ENCODE results near the gene BPI.
"Not testable (repeated sequence)": the region's sequence is repeated elsewhere in the genome, so short reads cannot be mapped to it uniquely, and the experiment has no call there.

Gene BPI

GRCh38 chr20:38277691-38278090, 26.3 kb upstream of the BPI start:
- no peak for DNase-seq (ENCODE audit: low read depth in 2 of 3, low spot score in 1 of 3)

- DNase-seq (ENCODE audit: low read depth in 2 of 3, low spot score in 1 of 3), result no peak
These were observed 25.8 kb upstream of the BPI start for GRCh38 chr20:38278131-38278530.

DNA sequence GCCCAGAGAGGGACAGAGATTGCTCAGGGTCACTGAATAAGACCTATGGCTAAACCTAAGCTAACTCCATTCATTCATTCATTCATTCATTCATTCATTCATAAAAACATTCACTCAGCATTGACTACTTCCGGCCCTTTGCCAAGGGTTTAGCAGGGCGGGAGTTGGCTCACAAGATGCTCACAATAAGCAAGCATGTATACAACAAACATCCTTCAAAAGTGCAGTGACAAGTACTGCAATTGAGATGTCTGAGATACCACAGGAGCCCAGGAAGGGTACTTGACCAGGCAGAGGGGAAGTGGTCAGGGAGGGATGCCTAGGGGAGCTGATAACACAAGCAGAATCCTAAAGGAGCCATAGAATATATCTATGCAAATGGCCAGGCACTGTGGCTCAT, 25.2 kb upstream of the BPI start:
- DNase-seq (ENCODE audit: low read depth in 2 of 3, low spot score in 1 of 3), result no peak

GRCh38 chr20:38281176-38281915, 22.6 kb upstream of the BPI start:
- DNase-seq (ENCODE audit: low read depth in 2 of 3, low spot score in 1 of 3), result not testable (repeated sequence)

- no peak for DNase-seq (ENCODE audit: low read depth in 2 of 3, low spot score in 1 of 3)
These were observed 20.7 kb upstream of the BPI start for GRCh38 chr20:38283236-38283635.

GRCh38 chr20:38284066-38284650, 19.8 kb upstream of the BPI start:
- DNase-seq (ENCODE audit: low read depth in 2 of 3, low spot score in 1 of 3), result not testable (repeated sequence)

DNA sequence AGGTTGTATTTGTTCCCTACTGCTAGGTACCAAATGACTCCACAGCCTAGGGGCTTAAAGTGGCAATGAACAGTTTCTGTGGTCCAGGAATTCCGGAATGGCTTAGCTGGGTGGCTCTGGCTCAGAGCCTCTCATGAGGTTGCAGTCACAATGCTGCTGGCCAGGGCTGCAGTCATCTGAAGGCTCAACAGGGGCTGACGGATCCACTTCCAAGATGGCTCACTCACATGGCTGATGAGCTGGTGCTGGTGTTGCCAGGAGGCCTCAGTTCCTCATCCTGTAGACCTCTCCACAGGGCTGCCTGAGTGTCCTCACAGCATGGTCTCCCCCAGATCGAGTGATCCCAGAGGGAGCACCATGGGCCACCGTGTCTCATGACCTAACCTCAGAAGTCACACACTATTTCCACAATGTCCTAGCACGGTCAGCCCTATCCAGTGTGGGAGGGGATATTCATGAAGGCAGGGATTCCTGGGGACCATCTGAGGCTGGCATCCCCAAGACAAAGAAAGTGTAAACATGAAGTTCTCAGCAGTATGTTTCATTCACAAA, 19.0 kb upstream of the BPI start:
- DNase-seq (ENCODE audit: low read depth in 2 of 3, low spot score in 1 of 3), result no peak

- no peak for DNase-seq (ENCODE audit: low read depth in 2 of 3, low spot score in 1 of 3)
These were observed 17.1 kb upstream of the BPI start for GRCh38 chr20:38286586-38287531.

DNA sequence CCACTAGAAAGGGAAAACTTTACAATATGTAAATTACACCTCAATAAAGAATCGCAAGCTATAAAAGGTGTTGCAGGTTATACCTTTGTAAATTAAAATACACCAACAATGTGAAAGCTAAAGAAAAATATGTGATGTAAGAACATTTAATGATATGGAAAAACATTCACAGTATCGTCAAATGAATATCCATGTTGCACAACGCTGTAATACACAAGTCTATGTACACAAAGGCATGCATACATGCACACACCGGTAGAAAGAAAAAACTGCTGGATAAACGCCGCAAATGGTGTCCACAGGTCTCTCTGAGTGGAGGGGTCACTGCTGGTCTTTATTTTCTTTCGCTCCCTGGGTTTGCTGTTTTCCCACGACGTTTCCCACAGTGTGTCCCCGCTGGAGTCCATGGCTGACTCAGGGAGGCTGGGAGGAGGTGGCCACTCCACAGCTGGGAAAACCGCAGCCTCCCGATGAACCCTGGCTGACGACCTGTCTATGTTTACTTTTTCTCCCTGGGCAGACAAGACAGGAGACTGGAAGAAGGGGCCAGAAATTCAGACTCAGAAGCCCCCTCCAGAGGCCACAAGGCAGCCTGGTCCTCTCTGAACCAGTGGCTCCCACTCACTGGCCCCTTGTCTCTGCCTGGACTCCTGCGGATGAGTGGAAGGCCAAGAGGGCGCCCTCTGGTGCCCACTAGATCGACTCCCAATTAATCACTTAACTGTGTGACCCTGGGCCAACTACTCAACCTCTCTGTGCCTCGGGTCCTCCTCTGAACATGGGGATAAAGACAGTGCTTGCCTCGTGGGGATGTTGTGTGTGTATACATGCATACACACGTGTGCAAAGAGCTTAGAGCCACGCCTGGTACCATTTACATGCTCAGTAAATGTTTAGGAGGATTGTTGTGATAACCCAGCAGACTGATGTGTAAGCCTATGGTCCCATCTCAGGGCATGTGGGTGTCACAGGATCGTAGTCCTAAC, 12.8 kb upstream of the BPI start:
- DNase-seq (ENCODE audit: low read depth in 2 of 3, low spot score in 1 of 3), result no peak

DNA sequence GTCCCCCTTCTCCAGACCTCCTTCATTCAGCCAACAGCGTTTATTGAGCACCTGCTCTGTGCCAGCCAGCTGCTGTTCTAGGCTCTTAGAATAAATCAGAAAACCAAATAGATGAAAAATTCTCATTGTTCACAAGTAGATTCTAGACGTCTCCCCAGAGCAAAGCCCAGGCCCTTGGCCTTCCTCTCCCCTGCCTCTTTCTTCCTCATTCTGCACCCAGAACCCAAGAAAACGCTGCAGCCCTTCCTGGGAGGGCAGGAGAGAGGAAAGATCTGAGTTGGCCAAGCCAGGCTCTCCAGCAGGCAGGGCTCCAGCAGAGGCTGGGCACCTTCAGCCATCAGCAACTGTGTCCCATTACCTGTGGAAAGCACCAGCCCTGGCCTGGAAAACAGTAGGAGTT, 12.0 kb upstream of the BPI start:
- DNase-seq (ENCODE audit: low read depth in 2 of 3, low spot score in 1 of 3), result no peak

- DNase-seq (ENCODE audit: low read depth in 2 of 3, low spot score in 1 of 3), result no peak
These were observed 10.4 kb upstream of the BPI start for GRCh38 chr20:38293491-38294065.

- no peak for DNase-seq (ENCODE audit: low read depth in 2 of 3, low spot score in 1 of 3)
These were observed 9.8 kb upstream of the BPI start for GRCh38 chr20:38294076-38294591.

DNA sequence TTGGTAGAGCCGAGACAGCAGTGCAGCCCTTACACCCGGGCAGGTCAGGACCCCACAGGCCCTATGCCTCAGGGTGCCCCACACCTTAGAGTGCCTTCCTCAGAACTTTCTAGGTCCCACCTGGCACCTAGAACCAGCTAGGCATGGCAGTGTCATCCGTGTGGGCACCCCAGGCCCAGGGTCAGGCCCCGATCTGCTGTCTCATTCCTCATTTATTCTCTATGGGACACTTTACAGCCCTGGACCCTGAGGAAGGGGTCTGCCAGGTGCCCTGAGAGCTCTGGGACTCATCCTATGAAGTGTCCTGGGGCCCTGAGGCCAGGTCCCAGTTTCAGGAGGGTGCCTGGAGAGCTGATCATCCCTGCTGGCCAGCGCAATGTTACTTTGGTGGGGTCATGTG, 8.1 kb upstream of the BPI start:
- no peak for DNase-seq (ENCODE audit: low read depth in 2 of 3, low spot score in 1 of 3)

- DNase-seq (ENCODE audit: low read depth in 2 of 3, low spot score in 1 of 3), result no peak
These were observed 7.5 kb upstream of the BPI start for GRCh38 chr20:38296433-38296832.

GRCh38 chr20:38297916-38298674, 5.9 kb upstream of the BPI start:
- no peak for DNase-seq (ENCODE audit: low read depth in 2 of 3, low spot score in 1 of 3)

DNA sequence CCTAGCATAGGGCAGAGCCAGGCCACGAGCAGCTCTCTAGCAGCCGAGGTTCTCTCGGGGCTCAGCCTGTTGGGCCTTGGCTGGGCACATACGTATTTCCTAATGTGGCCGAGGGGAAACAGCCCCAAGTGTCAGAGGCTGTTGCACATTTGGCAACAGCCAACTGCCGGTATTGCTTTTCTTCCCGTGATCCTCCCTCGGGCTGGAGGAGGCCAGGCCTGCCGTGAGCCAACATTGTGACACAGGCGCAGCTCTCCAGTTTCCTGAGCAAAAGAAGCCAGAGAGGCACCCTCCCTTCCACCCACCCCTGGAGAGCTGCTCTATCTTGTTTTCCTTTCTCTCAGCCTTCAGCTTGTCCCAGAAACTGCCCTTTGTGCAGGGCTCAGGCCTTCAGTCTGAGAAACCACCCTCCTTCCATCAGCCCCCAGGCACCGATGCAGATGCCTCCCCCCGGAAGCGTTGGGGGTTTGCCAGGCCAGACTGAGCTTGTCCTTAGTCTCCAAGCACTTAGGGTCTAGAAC, 5.1 kb upstream of the BPI start:
- DNase-seq (ENCODE audit: low read depth in 2 of 3, low spot score in 1 of 3), result no peak

DNA sequence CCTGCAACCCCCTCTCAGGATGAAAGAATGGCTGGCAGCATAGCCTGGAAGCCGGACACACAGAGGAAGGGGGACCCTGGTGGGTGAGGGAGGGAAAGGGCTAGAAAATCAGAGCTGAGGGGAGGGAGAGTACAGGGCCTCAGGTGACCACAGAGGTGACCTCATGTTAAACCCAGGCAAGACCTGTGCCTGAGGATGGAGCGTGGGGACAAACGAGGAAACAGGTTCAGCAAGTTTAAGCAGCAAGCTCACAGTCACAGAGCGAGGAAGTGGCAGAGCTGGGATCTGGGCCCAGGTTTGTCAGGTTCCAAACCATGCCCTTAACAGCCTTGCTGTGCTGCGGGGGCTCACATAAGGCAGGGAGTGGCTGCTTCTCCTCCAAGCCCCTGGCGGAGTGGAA, 4.0 kb upstream of the BPI start:
- no peak for DNase-seq (ENCODE audit: low read depth in 2 of 3, low spot score in 1 of 3)

DNA sequence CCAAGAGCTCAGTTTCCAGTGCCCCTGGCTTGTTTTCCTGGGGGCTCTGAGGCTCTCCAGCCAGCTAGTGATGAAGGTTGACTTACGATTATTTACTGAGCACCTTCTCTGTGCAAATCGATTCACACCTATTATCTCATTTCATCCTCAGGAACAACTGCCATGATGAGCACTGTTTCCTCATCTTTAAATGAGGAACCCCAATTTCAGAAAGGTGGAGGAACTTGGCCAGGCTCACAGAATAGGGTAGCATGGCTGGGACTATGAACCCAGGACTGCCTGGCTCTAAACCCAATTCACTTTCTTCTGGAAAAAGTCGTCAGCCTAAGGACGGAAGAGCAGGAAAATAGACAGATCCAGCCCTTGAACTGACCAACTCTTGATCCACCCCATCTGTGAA, 3.5 kb upstream of the BPI start:
- DNase-seq (ENCODE audit: low read depth in 2 of 3, low spot score in 1 of 3), result no peak

- no peak for DNase-seq (ENCODE audit: low read depth in 2 of 3, low spot score in 1 of 3)
These were observed 2.6 kb upstream of the BPI start for GRCh38 chr20:38301309-38301708.
